HepG2 (cell line): ENCODE results near the gene WDR6. TPM values are rescaled to one million over a fixed set of nuclear protein-coding genes. Genes with fewer than 3 reads are reported as not detected.

Experiments used
- ADNP ChIP-seq: sonication (generic); formaldehyde crosslinking; IDR thresholded peaks from 2 replicates; pipeline ENCODE4 v1.4.0; 2020; ENCODE audit warnings: missing genetic modification reagents
- ATF7-NPFF ChIP-seq: sonication (generic); formaldehyde crosslinking; IDR thresholded peaks from 2 replicates; pipeline ENCODE4 v1.8.1; 2023; ENCODE audit warnings: mild to moderate bottlenecking, low read depth, missing genetic modification reagents, moderate library complexity
- CHD2 ChIP-seq: IDR thresholded peaks from 2 replicates; pipeline ENCODE4 v1.6.1; 2011; ENCODE audit warnings: low read depth, low read length, improper control_type of control experiment
- FIP1L1 ChIP-seq: fragments of 200-400 bp; formaldehyde crosslinking; IDR thresholded peaks from 2 replicates; pipeline ENCODE4 v1.6.1; 2018; ENCODE audit warnings: low read depth, mild to moderate bottlenecking, low read length, moderate library complexity, borderline replicate concordance; ENCODE audit not compliant: insufficient read depth
- GFI1 ChIP-seq: sonication (generic); formaldehyde crosslinking; IDR thresholded peaks from 2 replicates; pipeline ENCODE4 v1.5.0; 2020; ENCODE audit warnings: missing genetic modification reagents, mild to moderate bottlenecking, borderline replicate concordance
- HCFC1 ChIP-seq: fragments of 150-350 bp; IDR thresholded peaks from 2 replicates; pipeline ENCODE4 v1.6.1; 2014; ENCODE audit warnings: low read depth, low read length
- IKZF5 ChIP-seq: IDR thresholded peaks from 2 replicates; pipeline ENCODE4 v1.6.1; 2018; ENCODE audit warnings: missing genetic modification reagents, mild to moderate bottlenecking, missing compliant biosample characterization
- ONECUT2 ChIP-seq: sonication (generic); formaldehyde crosslinking; IDR thresholded peaks from 2 replicates; pipeline ENCODE4 v1.4.0; 2020; ENCODE audit warnings: missing genetic modification reagents
- RBAK ChIP-seq: sonication (generic); formaldehyde crosslinking; IDR thresholded peaks from 2 replicates; pipeline ENCODE4 v1.5.1; 2020; ENCODE audit warnings: mild to moderate bottlenecking, missing genetic modification reagents
- STAG1 ChIP-seq: sonication (generic); formaldehyde crosslinking; IDR thresholded peaks from 2 replicates; pipeline ENCODE4 v1.4.0; 2020; ENCODE audit warnings: missing genetic modification reagents
- SYNCRIP ChIP-seq: fragments of 200-400 bp; formaldehyde crosslinking; IDR thresholded peaks from 2 replicates; pipeline ENCODE4 v1.6.1; 2018; ENCODE audit warnings: mild to moderate bottlenecking, low read depth, low read length; ENCODE audit not compliant: insufficient read depth
- THAP7 ChIP-seq: sonication (generic); formaldehyde crosslinking; IDR thresholded peaks from 2 replicates; pipeline ENCODE4 v1.8.1; 2023; ENCODE audit warnings: mild to moderate bottlenecking, missing genetic modification reagents
- U2AF2 ChIP-seq: fragments of 200-400 bp; formaldehyde crosslinking; IDR thresholded peaks from 2 replicates; pipeline ENCODE4 v1.6.1; 2017; ENCODE audit warnings: low read depth, mild to moderate bottlenecking, low read length
- ZHX2 ChIP-seq, 2 experiments: sonication (generic) in 1 of 2; formaldehyde crosslinking in 1 of 2; IDR thresholded peaks; 2 replicates each; pipeline versions ENCODE4 v1.6.1 to v1.9.0; 2014 to 2022; ENCODE audit warnings: antibody characterized with exemption in 1 of 2, borderline replicate concordance in 1 of 2, inconsistent platforms in 1 of 2, low read depth in 1 of 2, missing genetic modification reagents in 1 of 2
- ZMAT5 ChIP-seq: sonication (generic); formaldehyde crosslinking; IDR thresholded peaks from 2 replicates; pipeline ENCODE4 v1.5.0; 2020; ENCODE audit warnings: mild to moderate bottlenecking, low read depth, missing genetic modification reagents, borderline replicate concordance
- ZNF10 ChIP-seq: sonication (generic); formaldehyde crosslinking; IDR thresholded peaks from 2 replicates; pipeline ENCODE4 v1.4.0; 2020; ENCODE audit warnings: mild to moderate bottlenecking, low read depth, missing genetic modification reagents, borderline replicate concordance
- ZNF333 ChIP-seq: sonication (generic); formaldehyde crosslinking; IDR thresholded peaks from 2 replicates; pipeline ENCODE4 v1.4.0; 2020; ENCODE audit warnings: mild to moderate bottlenecking, missing genetic modification reagents, borderline replicate concordance
- ZNF431 ChIP-seq: sonication (generic); formaldehyde crosslinking; IDR thresholded peaks from 2 replicates; pipeline ENCODE4 v1.9.0; 2022; ENCODE audit warnings: missing genetic modification reagents, low read depth, mild to moderate bottlenecking, borderline replicate concordance
- ZNF790 ChIP-seq: sonication (generic); formaldehyde crosslinking; IDR thresholded peaks from 2 replicates; pipeline ENCODE4 v1.8.0; 2022; ENCODE audit warnings: missing genetic modification reagents, mild to moderate bottlenecking, borderline replicate concordance
- polyA plus RNA-seq, 8 experiments: library from polyadenylated mRNA; depleted of rRNA in 3 of 8; stranded (reverse) in 7 of 8; unstranded in 1 of 8; fragments of >200 nt; fragmentation: Illumina TruSeq in 4 of 8; extraction: Trizol in 4 of 8; gene quantifications; 2 replicates each; pipeline versions ENCODE4 v1.2.1 to v1.2.3, GENCODE V29; 2011 to 2016; ENCODE audit warnings: low read depth in 4 of 8, missing spikeins in 1 of 8, mixed read lengths in 1 of 8; ENCODE audit not compliant: insufficient read depth in 1 of 8
- total RNA-seq, 5 experiments: library from RNA; depleted of rRNA; stranded (reverse); fragments of >200 nt; fragmentation: Illumina TruSeq; extraction: Trizol; gene quantifications; 2 replicates each; pipeline ENCODE4 v1.2.3, GENCODE V29; 2016; ENCODE audit warnings: low read depth in 1 of 5

Gene WDR6
- total and polyA plus RNA-seq, 2 of the 13 experiments (the other 11 are each of a cell fraction or from before 2014, with no cell fraction given), result 73.4 to 139 TPM

- no peak for TF ChIP-seq ZHX2 (IDR thresholded peaks at IDR 0.05; ENCODE audit: low read depth)
- TF ChIP-seq ZHX2 (CRISPR knock-in tag; IDR thresholded peaks at IDR 0.05; ENCODE audit: borderline replicate concordance), result peak; percentile 30; the same call in 1 of the 2 replicates
- no peak for TF ChIP-seq ZNF10
- TF ChIP-seq THAP7 (CRISPR knock-in tag), result 0 out of 2 replicates have a peak, but pooled peaks have one; percentile 59
- 0 out of 2 replicates have a peak, but pooled peaks have one; percentile 49 for TF ChIP-seq ZNF333
- TF ChIP-seq GFI1 (CRISPR knock-in tag), result no peak
- TF ChIP-seq FIP1L1, result no peak
- TF ChIP-seq IKZF5 (CRISPR knock-in tag), result no peak
- no peak for TF ChIP-seq ZNF431 (CRISPR knock-in tag)
- no peak for TF ChIP-seq ZNF790 (CRISPR knock-in tag)
- 0 out of 2 replicates have a peak, but pooled peaks have one; percentile 2 for TF ChIP-seq HCFC1
- TF ChIP-seq ATF7-NPFF (CRISPR knock-in tag), result no peak; the same call in 1 of the 2 replicates
- TF ChIP-seq STAG1 (CRISPR knock-in tag), result no peak
- no peak for TF ChIP-seq ADNP
- no peak for TF ChIP-seq RBAK (CRISPR knock-in tag)
- no peak for TF ChIP-seq SYNCRIP
- TF ChIP-seq ZMAT5 (CRISPR knock-in tag), result no peak
- no peak for TF ChIP-seq CHD2
- TF ChIP-seq ONECUT2 (CRISPR knock-in tag), result no peak
- no peak for TF ChIP-seq U2AF2
Observed at GRCh38 chr3:49017971-49018706, 10.9 kb downstream of the WDR6 start, which contains the start of gene DALRD3 (continued).
